Measurements from ENCODE around the gene MACROD2.

DNA sequence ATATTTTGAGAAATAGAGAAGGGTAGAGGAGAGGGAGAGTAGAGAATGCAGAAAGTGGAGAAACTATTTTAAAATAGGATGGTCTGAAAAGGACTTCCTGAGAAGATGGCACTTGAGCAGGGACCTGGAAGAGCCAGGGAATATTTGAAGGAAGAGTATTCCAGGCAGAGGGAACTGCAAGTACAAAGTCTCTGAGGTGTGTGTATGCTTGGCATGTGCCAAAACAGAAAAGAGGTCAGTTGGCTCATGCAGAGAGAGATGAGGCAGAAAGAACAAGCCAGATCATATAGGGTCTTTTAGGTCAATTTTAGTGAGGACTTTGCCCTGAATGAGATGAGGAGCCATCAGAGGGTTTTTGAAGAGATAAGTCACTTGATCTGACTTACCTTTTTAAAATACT lies 196.2 kb downstream of the MACROD2 start:
- TF ChIP-seq CTCF (IDR thresholded peaks at IDR 0.05): no peak
- no peak for TF ChIP-seq POLR2A (IDR thresholded peaks at IDR 0.05)
